ENCODE data around the gene OXSR1.

DNA sequence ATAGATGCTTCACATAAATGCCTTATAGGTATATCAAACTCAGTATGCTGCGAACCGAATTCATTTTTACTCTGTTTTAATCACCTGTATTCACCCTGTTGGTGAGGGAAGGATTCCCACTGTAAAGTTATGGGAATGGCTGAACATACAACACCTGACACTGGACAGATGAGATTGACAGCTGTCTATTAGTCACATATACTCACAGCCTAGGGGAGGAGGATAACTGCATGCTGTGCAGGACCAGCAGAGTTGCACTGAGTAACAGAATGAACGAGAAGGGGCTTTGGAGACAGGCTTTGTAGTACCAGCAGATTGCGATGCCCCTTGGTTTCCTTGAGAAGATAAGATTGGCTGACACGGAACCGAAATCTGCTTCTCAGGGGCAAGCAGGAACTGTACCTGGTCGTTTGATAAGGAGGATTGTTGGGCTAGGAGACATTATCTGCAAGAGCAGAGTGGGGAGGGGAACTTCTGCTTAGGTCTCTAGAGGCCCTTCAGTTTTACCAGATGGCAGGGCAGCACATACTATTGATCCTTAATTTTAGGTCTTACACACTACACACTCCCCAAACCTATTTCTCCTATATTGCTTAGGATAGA lies 56.8 kb downstream of the OXSR1 start:
- TF ChIP-seq, protein P1, sequence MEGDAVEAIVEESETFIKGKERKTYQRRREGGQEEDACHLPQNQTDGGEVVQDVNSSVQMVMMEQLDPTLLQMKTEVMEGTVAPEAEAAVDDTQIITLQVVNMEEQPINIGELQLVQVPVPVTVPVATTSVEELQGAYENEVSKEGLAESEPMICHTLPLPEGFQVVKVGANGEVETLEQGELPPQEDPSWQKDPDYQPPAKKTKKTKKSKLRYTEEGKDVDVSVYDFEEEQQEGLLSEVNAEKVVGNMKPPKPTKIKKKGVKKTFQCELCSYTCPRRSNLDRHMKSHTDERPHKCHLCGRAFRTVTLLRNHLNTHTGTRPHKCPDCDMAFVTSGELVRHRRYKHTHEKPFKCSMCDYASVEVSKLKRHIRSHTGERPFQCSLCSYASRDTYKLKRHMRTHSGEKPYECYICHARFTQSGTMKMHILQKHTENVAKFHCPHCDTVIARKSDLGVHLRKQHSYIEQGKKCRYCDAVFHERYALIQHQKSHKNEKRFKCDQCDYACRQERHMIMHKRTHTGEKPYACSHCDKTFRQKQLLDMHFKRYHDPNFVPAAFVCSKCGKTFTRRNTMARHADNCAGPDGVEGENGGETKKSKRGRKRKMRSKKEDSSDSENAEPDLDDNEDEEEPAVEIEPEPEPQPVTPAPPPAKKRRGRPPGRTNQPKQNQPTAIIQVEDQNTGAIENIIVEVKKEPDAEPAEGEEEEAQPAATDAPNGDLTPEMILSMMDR (conservative IDR thresholded peaks at IDR 0.05; ENCODE audit: low read length), result no peak
- no peak for TF ChIP-seq EZH2phosphoT487 (IDR thresholded peaks at IDR 0.05; ENCODE audit: borderline replicate concordance)

All from Loucy (cell line).